GM21825 (cell line): ENCODE data around the gene PHF21A.

Source experiments
- ATAC-seq: cut with Tn5 transposase; IDR thresholded peaks from one replicate; pipeline ENCODE4 v1.9.1; 2021; ENCODE audit warnings: mild to moderate bottlenecking, moderate library complexity; ENCODE audit not compliant: unreplicated experiment

Gene PHF21A

GRCh38 chr11:46079662-46080061 is 41.6 kb downstream of the PHF21A start:
- ATAC-seq: no peak

GRCh38 chr11:46075928-46076327 is 45.3 kb downstream of the PHF21A start:
- no peak for ATAC-seq

GRCh38 chr11:46075168-46075567 is 46.1 kb downstream of the PHF21A start:
- no peak for ATAC-seq

GRCh38 chr11:46073632-46074031 is 47.6 kb downstream of the PHF21A start:
- no peak for ATAC-seq

DNA sequence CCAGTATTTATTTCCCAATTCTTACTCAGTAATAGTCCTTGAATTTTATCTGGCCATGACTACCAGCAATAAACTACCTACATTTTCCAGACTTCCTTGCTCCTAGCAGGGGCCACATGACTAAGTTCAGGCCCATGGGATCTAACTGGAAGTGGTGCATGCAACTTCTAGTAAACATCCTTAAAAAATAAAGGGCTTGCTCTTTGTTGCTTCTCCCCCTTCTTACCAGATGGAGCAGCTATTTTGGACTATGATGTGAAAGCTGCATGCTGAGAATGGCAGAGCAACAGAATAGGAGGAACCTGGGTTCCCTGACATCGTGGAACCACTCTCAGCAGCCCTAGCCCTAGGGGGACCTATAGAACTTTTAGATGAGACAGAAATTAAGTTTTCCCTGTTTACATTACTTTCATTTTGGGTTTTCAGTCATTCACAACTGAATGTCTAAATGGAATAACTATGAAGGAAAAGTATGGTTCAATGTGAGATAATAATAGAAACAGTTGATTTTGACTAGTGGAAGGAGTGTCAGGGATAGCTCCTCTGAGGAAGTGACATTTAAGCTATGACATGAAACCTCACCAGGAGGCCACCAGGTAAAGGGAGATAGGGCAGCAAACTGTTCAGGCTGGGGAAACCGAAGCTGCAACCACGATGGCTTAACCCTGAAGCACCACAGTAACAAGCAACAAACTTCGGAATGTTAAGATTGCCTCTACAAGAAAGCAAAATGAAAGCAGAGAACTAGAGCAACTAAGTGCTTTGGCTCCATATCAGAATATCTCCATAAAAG is 48.9 kb downstream of the PHF21A start:
- ATAC-seq: no peak

DNA sequence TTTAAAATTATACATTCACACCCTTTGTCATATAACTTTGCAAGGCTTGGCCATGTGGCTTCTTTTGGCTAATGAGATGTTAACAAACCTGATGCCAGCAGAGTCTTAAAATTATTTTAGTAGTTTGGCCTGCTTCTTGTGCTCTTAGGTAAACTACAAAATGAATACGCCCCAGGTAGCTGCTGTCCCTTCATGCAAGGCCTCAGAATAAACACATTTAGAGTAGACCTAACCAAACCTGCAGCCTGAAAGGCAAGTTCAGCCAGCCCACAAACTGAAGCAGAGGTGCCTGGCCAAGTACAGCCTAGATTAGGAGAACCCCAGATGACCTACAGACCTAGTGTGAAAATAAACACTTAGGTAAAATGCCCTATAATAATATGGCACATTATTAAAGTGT is 50.2 kb downstream of the PHF21A start:
- no peak for ATAC-seq

DNA sequence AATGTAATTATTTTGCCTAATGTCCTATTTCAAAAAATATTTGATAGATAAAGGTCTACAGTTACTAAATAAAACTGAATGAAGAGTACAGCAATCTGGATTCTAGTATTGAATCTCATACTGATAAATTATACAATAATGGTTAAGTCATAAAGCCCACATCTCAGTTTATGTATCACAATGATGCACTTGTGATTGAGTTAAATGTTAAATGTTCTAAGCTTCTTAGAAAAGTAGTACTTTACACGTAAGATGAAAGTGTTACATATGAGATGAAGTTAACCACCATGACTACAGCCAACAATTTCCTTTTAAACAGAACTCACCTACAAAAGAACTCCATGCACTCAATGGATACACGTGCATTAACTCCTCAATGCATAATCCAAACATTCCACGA is 51.7 kb downstream of the PHF21A start:
- ATAC-seq: no peak

DNA sequence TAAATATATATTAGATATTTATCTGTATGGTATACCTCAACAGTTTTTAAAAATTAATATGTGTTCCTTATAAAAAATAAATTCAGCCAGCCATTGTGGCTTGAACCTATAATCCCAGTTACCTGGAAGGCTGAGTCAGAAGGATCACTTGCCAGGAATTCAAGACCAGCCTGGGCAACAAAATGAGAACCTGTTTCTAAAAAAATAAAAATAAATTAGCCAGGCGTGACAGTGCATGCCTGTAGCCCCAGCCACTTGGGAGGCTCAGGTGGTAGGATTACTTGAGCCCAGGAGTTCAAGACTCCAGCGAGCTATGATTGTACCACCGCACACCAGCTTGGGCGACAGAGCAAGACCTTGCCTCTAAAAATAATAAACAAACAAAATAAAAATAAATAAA is 54.9 kb downstream of the PHF21A start:
- no peak for ATAC-seq

DNA sequence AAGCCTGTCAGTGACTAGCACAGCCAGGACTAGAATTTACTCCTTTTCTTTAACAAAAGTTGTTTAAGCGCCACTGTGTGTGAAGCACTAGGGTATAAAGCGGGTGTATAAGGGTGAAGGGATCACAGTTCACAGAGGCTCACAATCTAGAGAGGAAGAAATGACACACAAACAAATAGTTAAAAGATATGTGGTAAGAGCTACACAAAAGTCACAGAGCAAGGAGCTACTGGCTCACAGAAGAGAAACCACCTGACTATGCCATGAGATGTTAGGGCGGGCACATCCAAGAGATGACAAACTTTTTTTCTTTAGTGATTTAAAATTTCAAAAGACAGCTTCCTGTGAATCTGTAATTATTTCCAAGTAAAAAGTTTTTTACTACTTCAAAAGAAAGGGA is 55.6 kb downstream of the PHF21A start:
- ATAC-seq: no peak

DNA sequence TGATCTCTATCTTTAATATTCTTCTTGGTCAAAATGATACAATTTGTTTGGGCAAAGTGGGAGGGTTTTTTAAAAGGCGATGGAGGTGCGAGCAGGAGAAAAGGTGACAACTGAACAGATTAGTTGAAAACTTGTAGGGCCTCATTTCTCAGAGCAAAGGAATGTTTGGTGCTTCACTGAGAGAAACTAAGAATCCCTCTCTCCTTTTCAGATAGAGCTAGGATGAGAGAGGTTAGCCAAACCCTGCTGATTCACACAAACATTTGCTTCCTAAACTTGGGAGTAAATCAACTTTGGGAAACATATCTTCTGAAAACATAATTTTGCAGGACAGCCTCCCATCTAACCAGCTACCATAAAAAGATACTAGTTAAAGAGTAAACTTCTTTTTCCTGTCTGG is 57.0 kb downstream of the PHF21A start:
- ATAC-seq: no peak

GRCh38 chr11:46063138-46063537 is 58.1 kb downstream of the PHF21A start:
- ATAC-seq: no peak

- no peak for ATAC-seq
Measured at GRCh38 chr11:46060013-46060412, 61.2 kb downstream of the PHF21A start.

GRCh38 chr11:46057489-46057888 is 63.8 kb downstream of the PHF21A start:
- no peak for ATAC-seq

DNA sequence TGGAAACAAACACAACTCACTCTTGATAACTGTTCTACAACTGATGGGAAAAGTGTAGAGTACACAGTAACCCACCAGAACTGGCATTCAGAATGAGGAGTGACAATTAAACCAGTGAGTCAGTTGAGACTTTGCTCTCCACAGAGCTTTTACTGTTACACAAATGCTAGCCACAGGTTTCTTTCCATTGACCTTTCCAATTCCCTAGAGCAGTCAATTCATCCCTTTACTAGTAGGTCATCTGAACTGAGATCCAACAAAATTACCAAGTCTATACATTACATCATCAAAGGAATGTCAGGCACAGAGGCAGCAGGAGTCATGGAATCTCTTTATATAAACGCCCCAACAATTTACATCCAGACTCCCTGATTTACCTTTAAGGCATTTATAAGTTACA is 65.9 kb downstream of the PHF21A start:
- no peak for ATAC-seq

DNA sequence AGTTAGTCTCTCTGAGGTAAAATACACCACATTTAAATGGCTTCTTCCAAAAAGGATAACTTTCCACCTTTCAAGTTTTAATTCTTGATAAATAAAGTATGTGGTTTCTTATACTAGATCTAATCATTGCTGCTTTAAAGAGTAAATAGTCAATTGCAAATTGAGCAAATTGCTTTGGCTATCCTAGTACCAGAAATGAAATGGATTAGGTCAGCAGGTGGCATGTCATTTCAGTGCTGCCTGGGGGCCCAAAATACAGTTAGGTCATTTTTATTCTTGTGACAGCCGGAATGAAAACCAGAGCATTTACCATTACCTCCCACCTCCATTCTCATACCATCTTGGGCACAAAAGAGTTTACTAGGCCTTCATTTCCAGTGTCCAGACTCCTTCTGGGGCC is 70.2 kb downstream of the PHF21A start:
- ATAC-seq: no peak

GRCh38 chr11:46050662-46051061 is 70.6 kb downstream of the PHF21A start:
- no peak for ATAC-seq

- no peak for ATAC-seq
Measured at GRCh38 chr11:46050003-46050461, 71.2 kb downstream of the PHF21A start.

GRCh38 chr11:46049325-46049897 is 71.8 kb downstream of the PHF21A start:
- ATAC-seq: no peak

GRCh38 chr11:46048198-46048597 is 73.1 kb downstream of the PHF21A start:
- ATAC-seq: no peak

DNA sequence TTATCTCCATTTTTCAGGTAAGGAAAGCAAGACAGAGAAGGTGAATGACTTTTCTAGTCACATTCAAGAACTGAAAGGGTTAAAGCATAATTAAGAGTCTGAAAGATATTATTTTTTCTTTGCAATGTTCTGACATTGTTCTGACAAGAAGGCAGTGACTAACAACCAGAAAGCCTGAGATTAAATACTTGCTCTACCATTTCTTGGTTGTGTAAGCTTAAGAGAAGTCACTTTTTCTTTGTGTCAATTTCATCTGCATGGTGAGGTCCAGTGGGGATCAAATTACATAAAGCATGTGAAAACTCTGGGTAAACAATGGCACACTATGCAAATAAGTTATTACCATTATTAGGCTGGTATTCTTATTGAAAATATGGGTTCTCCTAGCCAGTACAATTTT is 73.7 kb downstream of the PHF21A start:
- ATAC-seq: no peak

GRCh38 chr11:46045811-46046210 is 75.4 kb downstream of the PHF21A start:
- ATAC-seq: no peak

DNA sequence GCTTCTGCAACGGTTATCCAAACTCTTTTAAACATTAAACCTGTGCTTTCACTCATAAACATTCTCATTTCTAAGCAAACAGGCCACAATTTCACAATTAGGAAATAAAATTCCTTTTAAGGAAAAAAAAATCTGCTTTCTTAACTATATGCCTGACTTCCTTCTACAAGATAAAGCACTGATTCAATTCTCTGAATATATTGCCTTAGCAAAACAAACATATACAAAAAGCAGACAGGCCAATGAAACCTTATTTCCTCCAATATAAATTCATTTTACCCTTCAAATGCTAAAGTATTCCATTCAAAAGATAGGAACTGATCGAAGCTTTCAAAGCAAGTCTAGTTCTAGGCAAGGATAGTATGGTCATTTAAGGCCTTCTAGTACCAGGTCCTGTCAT is 76.7 kb downstream of the PHF21A start:
- no peak for ATAC-seq

DNA sequence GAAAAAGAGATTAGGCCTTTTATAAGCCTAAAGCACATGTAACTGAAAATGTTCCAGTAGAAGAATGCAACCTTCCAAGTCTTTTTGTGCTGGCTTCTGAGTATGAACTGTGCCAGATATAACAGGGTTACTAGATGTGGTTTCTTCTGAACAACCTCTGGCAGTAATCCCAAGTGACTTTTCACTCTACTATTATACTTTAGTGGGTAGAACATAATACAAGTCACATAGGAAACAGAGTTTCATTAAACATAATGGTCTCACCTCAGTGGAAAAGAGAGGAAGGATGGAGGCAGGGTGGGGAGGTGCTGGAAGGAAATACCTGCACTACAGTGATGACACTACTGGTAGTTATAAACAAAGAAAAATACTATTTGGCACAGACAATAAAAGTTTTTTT is 81.3 kb downstream of the PHF21A start:
- ATAC-seq: no peak
